GM12873 (cell line): Measurements from ENCODE around the gene TBX5.

Experiments used
- TF ChIP-seq, protein P1 (sequence below): IDR thresholded peaks from 2 replicates; pipeline ENCODE4 v1.5.1; 2012; ENCODE audit warnings: low read depth, mild to moderate bottlenecking, moderate library complexity, low read length, control low read depth; ENCODE audit not compliant: insufficient read depth; ENCODE audit errors: missing control alignments

TBX5 gene

DNA sequence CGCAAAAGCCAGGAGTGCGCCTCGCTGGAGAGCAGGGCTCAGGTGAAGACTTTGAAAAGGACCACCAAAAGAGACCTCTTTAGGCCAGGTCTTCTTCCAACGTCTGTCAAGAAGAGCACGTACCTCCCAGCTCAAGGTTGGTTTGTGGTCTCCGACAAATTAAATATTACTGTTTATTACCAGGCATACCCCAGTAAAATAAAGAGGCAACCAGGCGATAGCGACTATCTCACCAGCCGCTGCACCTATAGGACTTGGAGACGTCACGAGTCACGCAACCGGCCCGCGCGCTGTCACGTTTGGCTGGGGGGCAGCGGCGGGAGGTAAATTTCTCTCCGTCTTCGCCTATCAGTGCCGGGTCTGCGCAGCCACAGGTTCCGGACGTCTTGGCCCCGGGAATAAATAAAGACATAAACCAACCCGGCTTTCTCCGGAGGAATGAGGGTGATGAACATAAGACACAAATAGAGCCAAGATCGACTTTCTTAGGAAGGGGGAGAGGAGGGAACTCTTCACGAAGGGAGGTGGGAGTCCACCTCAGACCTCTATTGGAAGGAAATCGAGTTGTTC, 2.0 kb upstream of the TBX5 start:
- TF ChIP-seq, protein P1, sequence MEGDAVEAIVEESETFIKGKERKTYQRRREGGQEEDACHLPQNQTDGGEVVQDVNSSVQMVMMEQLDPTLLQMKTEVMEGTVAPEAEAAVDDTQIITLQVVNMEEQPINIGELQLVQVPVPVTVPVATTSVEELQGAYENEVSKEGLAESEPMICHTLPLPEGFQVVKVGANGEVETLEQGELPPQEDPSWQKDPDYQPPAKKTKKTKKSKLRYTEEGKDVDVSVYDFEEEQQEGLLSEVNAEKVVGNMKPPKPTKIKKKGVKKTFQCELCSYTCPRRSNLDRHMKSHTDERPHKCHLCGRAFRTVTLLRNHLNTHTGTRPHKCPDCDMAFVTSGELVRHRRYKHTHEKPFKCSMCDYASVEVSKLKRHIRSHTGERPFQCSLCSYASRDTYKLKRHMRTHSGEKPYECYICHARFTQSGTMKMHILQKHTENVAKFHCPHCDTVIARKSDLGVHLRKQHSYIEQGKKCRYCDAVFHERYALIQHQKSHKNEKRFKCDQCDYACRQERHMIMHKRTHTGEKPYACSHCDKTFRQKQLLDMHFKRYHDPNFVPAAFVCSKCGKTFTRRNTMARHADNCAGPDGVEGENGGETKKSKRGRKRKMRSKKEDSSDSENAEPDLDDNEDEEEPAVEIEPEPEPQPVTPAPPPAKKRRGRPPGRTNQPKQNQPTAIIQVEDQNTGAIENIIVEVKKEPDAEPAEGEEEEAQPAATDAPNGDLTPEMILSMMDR: no peak

DNA sequence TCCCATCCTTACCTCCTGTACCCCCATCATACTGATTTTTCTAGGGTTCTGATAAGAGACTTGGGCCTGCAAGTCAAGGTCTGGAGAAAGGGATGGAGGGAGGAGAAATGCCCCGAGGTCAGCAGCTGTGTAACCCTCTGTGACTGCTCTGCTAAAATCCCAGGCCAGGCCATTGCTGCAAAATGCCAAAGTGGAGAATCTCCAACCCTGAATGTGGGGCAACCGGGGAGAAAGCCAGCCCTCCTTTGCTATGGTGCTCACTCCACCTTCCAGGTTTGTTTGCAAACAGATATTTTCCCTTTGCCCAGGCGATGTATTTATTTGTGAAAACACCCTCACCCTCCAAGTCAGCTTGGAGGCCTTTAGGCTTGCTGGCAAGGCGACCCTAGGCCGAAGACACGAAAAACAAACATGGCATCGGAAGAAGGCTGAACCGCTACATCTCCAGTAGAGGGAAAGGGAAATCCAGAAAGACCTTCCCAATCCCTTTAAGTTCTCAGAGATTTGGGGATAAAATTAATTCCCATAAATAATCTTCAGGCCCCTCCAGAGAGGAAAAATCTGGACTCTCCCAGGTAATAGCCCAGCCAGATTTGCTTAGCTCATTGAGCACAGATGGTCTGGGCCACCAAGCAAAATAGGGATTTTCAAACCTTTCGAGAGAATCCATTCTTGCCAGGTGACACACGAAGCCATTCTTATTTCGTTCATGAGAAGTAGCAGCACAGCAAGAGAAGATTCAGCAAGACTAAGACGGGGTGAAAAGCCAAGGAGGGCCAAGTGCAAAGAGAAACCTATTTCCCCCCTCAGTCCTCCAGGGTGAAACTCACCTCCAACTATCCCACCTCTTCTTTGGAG, 1.3 kb upstream of the TBX5 start:
- TF ChIP-seq, protein P1: no peak

DNA sequence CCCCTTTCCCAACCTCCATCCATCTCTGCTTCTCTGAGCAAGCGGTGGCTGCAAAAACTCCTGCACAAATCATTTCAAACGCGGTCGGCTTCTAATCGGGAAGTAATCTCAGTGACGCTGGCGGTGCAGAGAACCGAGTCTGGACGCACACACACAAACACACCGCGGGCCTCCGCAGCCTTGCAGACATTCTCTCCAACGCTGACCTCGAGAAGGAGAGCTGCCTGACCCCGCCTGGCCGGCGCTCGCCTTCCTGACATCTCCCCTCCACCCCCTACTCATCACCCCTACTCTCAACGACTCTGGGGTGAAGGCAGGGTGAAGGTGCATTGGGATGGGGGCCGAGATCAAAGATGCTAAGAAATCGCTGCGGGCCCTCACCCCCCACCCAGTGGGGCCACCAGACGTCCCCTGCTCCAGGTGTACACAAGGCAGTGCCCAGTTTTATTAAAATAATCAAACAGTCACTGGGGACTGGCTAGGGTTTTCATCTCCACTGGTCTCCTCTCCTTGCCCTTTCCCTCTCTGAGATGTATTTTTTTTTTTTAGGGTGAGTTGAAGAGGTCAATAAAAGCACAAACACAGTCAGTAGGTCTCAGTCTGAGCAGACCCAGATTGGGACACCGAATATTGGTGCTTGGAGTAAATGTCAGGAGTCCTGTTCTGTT, 506 bp upstream of the TBX5 start:
- TF ChIP-seq, protein P1: no peak

DNA sequence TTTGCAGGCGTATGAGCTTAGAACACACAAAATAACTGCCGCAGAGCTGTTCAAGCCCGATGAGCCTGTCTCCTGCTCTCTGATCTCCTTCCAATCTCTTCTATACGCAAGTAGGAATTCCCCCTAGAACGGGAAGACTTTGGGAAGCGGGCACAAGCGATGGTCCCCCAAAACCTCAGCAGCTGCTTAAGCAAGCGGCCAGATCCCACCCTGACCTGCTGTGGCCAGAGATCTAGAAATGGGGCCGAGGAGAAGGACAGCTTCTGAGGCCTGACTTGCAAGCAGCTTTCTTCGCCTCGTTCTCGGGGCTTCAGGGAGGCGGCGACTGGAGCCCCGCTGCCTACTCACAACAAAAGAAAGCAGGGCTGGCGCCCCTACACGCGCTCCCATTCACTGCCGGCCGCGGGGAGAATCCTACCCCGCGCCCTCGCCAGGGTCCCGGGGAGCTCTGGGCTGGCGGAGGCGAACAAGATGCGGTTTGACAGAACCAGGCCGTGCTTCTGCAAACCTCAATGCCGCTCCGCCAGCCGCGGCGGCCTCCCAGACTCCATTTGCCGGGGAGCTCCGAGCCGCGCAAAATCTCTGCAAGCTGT, 922 bp downstream of the TBX5 start:
- TF ChIP-seq, protein P1: no peak

DNA sequence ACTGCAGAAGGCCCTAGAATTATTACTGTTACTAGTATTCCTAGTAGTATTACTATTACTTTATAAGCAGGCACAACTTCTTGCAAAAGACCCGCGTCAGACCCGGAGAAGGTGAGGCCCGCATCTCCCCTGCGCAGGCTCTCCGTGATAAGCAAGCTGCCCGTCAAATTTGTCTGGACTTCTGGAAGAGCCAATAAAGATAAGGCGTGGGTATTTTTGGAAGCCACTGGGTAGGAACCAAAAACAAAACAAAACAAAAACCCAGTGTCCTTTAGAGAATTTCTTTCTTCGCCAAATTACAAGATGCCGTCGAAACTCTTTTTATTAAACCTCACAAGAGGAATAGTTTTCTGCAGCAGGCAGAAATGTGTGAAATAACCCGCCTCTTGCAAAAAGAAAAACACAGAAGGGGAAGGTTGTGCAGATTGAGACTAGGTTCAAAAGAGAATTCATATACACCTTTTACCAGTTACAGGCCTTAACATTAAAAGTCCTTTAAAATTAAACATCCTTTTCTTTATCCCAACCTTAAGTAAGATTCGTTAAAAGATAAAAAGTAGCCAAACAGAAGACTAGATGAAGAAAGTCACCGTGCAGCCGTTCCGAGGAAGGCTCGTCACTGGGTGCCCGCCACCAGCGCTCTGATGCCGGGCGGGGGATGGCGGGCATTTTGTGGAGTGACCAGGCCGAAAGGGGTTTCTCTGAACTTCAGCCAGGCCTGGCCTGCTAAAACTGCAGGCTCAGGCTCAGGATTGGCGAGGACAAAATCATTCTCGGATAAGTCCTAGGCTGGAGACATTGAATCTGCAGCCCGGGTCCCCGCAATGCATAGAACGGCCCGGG, 1.6 kb downstream of the TBX5 start:
- TF ChIP-seq, protein P1: no peak

DNA sequence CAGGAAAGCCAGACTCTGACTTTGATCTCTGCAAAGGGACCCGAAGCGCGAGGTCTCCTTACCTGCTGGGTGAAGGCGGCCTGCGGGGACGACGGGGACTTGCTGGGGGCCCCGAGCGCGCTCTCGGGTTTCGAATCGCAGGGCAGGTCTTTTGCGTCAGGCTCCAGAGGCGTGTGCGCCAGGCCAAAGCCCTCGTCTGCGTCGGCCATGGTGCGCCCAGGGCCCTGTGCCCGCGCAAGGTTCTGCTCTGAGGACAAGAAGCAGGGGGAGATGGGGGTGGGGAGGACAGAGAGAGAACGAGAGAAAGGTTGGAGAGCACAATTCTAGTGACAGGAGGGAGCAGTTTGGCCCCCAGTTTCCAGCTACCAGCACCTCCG, 2.3 kb downstream of the TBX5 start:
- TF ChIP-seq, protein P1: no peak
